ENCODE data around the gene ZNF598.
"Not testable (repeated sequence)": the region's sequence is repeated elsewhere in the genome, so short reads cannot be mapped to it uniquely, and the experiment has no call there.

Gene ZNF598

DNA sequence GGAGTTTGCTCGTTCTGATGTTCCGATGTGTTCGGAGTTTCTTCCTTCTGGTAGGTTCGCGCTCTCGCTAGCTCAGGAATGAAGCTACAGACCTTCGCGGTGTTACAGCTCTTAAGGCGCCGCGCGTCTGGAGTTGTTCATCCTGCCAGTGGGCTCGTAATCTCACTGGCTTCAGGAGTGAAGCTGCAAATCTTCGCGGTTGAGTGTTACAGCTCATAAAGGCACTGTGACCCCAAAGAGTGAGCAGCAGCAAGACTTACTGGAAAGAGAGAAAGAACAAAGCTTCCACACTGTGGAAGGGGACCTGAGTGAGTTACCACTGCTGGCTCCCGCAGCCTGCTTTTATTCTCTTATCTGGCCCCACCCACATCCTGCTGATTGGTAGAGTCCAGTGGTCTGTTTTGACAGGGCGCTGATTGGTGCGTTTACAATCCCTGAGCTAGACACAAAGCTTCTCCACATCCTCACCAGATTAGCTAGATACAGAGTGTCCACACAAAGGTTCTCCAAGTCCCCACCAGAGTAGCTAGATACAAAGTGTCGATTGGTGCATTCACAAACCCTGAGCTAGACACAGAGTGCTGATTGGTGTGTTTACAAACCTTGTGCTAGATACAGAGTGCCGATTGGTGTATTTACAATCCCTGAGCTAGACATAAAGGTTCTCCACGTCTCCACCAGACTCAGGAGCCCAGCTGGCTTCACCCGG, 52.0 kb downstream of the ZNF598 start:
- DNase-seq = not testable (repeated sequence)

GRCh38 chr16:1953734-1954133, 55.9 kb downstream of the ZNF598 start:
- no peak for DNase-seq

- DNase-seq = no peak
These were observed 59.1 kb downstream of the ZNF598 start for GRCh38 chr16:1950559-1950958.

- no peak for DNase-seq
These were observed 59.6 kb downstream of the ZNF598 start for GRCh38 chr16:1950047-1950446.

DNA sequence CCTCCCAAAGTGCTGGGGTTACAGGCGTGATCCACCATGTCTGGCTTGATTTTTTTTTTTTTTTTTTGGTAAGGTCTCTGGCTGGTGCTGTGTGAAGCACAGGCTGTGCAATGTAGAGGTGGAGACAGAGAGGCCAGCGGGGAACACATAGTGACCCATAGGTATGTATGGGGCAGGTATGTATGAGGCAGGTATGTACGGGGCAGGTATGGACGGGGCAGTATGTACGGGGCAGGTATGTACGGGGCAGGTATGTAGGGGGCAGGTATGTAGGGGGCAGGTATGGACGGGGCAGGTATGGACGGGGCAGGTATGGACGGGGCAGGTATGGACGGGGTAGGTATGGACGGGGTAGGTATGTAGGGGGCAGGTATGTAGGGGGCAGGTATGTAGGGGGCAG, 60.1 kb downstream of the ZNF598 start:
- DNase-seq = no peak

Measured in amniotic stem cell (primary cell).